ENCODE measurements around the gene TMIGD1.

- TF ChIP-seq CTCF (IDR thresholded peaks at IDR 0.05) (no peak), EZH2 (IDR thresholded peaks at IDR 0.05; ENCODE audit: borderline replicate concordance, insufficient read depth, low read depth, low read length, poor library complexity, severe bottlenecking) (no peak)
Observed at GRCh38 chr17:30316736-30317135, 17.1 kb downstream of the TMIGD1 start.
